ENCODE data around the gene MYOG.

MYOG gene

GRCh38 chr1:203084588-203085527, 954 bp downstream of the MYOG start:
- H3K27me3 ChIP-seq (ENCODE audit: insufficient read depth, low read length) = no peaks in the 10 kb centered on the region
- H3K36me3 ChIP-seq (ENCODE audit: insufficient read depth, low read length) = no peaks in the 10 kb centered on the region
- no peaks in the 10 kb centered on the region for H3F3A ChIP-seq (ENCODE audit: insufficient read depth, low read length)
- H4K20me1 ChIP-seq (ENCODE audit: insufficient read depth, low read length) = no peaks in the 10 kb centered on the region
- H3K79me2 ChIP-seq (ENCODE audit: insufficient read depth, low read length) = no peaks in the 10 kb centered on the region
- H2AFZ ChIP-seq (ENCODE audit: low read length) = no peak overlapping the region
- no peak overlapping the region for H3K9ac ChIP-seq (ENCODE audit: low read length)
- no peak overlapping the region for H3K27ac ChIP-seq (ENCODE audit: low read depth, low read length, poor library complexity, severe bottlenecking)
- TF ChIP-seq, protein P1, sequence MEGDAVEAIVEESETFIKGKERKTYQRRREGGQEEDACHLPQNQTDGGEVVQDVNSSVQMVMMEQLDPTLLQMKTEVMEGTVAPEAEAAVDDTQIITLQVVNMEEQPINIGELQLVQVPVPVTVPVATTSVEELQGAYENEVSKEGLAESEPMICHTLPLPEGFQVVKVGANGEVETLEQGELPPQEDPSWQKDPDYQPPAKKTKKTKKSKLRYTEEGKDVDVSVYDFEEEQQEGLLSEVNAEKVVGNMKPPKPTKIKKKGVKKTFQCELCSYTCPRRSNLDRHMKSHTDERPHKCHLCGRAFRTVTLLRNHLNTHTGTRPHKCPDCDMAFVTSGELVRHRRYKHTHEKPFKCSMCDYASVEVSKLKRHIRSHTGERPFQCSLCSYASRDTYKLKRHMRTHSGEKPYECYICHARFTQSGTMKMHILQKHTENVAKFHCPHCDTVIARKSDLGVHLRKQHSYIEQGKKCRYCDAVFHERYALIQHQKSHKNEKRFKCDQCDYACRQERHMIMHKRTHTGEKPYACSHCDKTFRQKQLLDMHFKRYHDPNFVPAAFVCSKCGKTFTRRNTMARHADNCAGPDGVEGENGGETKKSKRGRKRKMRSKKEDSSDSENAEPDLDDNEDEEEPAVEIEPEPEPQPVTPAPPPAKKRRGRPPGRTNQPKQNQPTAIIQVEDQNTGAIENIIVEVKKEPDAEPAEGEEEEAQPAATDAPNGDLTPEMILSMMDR (IDR thresholded peaks at IDR 0.05; ENCODE audit: low read length) = peak; percentile 76
- TF ChIP-seq EZH2 (IDR thresholded peaks at IDR 0.05; ENCODE audit: borderline replicate concordance, low read length) = no peak
- no peak overlapping the region for H3K4me3 ChIP-seq (ENCODE audit: low read depth, low read length, poor library complexity, severe bottlenecking)
- H3K4me1 ChIP-seq (ENCODE audit: insufficient read depth, low read length, severe bottlenecking) = no peaks in the 10 kb centered on the region
- no peaks in the 10 kb centered on the region for H3K9me3 ChIP-seq (ENCODE audit: low read length)
- H3K4me2 ChIP-seq (ENCODE audit: low read length) = no peak overlapping the region
- H3K9me2 ChIP-seq (ENCODE audit: low read depth, low read length) = no peaks in the 10 kb centered on the region

GRCh38 chr1:203083463-203083921, 2.3 kb downstream of the MYOG start:
- H3K9me2 ChIP-seq (ENCODE audit: low read depth, low read length) = no peaks in the 10 kb centered on the region
- H3K4me1 ChIP-seq (ENCODE audit: insufficient read depth, low read length, severe bottlenecking) = no peaks in the 10 kb centered on the region
- TF ChIP-seq EZH2 (IDR thresholded peaks at IDR 0.05; ENCODE audit: borderline replicate concordance, low read length) = no peak
- TF ChIP-seq, protein P1 (IDR thresholded peaks at IDR 0.05; ENCODE audit: low read length) = peak; percentile 48
- no peaks in the 10 kb centered on the region for H3K79me2 ChIP-seq (ENCODE audit: insufficient read depth, low read length)
- H3K9me3 ChIP-seq (ENCODE audit: low read length) = no peaks in the 10 kb centered on the region
- no peaks in the 10 kb centered on the region for H3K27me3 ChIP-seq (ENCODE audit: insufficient read depth, low read length)
- H3K27ac ChIP-seq (ENCODE audit: low read depth, low read length, poor library complexity, severe bottlenecking) = no peak overlapping the region
- no peaks in the 10 kb centered on the region for H3K36me3 ChIP-seq (ENCODE audit: insufficient read depth, low read length)
- H3K9ac ChIP-seq (ENCODE audit: low read length) = no peak overlapping the region
- no peaks in the 10 kb centered on the region for H4K20me1 ChIP-seq (ENCODE audit: insufficient read depth, low read length)
- H2AFZ ChIP-seq (ENCODE audit: low read length) = no peak overlapping the region
- no peaks in the 10 kb centered on the region for H3F3A ChIP-seq (ENCODE audit: insufficient read depth, low read length)
- no peak overlapping the region for H3K4me3 ChIP-seq (ENCODE audit: low read depth, low read length, poor library complexity, severe bottlenecking)
- H3K4me2 ChIP-seq (ENCODE audit: low read length) = no peak overlapping the region

GRCh38 chr1:203082571-203083462, 3.0 kb downstream of the MYOG start:
- no peak overlapping the region for H3K4me3 ChIP-seq (ENCODE audit: low read depth, low read length, poor library complexity, severe bottlenecking)
- H3K9me2 ChIP-seq (ENCODE audit: low read depth, low read length) = no peaks in the 10 kb centered on the region
- no peak overlapping the region for H3K27ac ChIP-seq (ENCODE audit: low read depth, low read length, poor library complexity, severe bottlenecking)
- H3K36me3 ChIP-seq (ENCODE audit: insufficient read depth, low read length) = no peaks in the 10 kb centered on the region
- H3K9me3 ChIP-seq (ENCODE audit: low read length) = no peaks in the 10 kb centered on the region
- TF ChIP-seq, protein P1 (IDR thresholded peaks at IDR 0.05; ENCODE audit: low read length) = no peak
- no peaks in the 10 kb centered on the region for H3F3A ChIP-seq (ENCODE audit: insufficient read depth, low read length)
- H3K4me2 ChIP-seq (ENCODE audit: low read length) = no peak overlapping the region
- H3K4me1 ChIP-seq (ENCODE audit: insufficient read depth, low read length, severe bottlenecking) = no peaks in the 10 kb centered on the region
- H2AFZ ChIP-seq (ENCODE audit: low read length) = no peak overlapping the region
- H3K27me3 ChIP-seq (ENCODE audit: insufficient read depth, low read length) = no peaks in the 10 kb centered on the region
- no peak overlapping the region for H3K9ac ChIP-seq (ENCODE audit: low read length)
- no peaks in the 10 kb centered on the region for H4K20me1 ChIP-seq (ENCODE audit: insufficient read depth, low read length)
- no peaks in the 10 kb centered on the region for H3K79me2 ChIP-seq (ENCODE audit: insufficient read depth, low read length)
